ENCODE data around the gene PLGLB1.
"Not testable (repeated sequence)": the region's sequence is repeated elsewhere in the genome, so short reads cannot be mapped to it uniquely, and the experiment has no call there.

GRCh38 chr2:87028607-87029006 lies 7.0 kb upstream of the PLGLB1 start:
- not testable (repeated sequence) for TF ChIP-seq POLR2A, CTCF (IDR thresholded peaks at IDR 0.05)
